Left lung (tissue), 10 donors: Measurements from ENCODE around the gene VILL. TPM values are rescaled to one million over a fixed set of nuclear protein-coding genes. Genes with fewer than 3 reads are reported as not detected.
"Not testable (repeated sequence)": the region's sequence is repeated elsewhere in the genome, so short reads cannot be mapped to it uniquely, and the experiment has no call there.

Experiments
- ATAC-seq: fragments of 200-7000 bp; cut with Tn5 transposase; one replicate; pipeline ENCODE4 v1.9.1; 2020; ENCODE audit warnings: moderate library complexity
- DNase-seq, 4 donors: peaks; one replicate each; pipeline ENCODE4 v3.0.0-alpha.2; 2013 to 2020
- H3K27ac ChIP-seq, 2 donors: fragments of 200-600 bp; sonication (generic) in 1 of 2; one replicate each; pipeline versions ENCODE4 v1.5.0 to v1.8.0; 2020 to 2021
- H3K27me3 ChIP-seq, 2 donors: fragments of 200-600 bp; sonication (generic) in 1 of 2; one replicate each; pipeline versions ENCODE4 v1.5.0 to v1.8.0; 2020 to 2021
- H3K36me3 ChIP-seq, 2 donors: fragments of 200-600 bp; sonication (generic) in 1 of 2; one replicate each; pipeline versions ENCODE4 v1.5.0 to v1.8.0; 2020 to 2021
- H3K4me1 ChIP-seq, 2 donors: fragments of 200-600 bp; one replicate each; pipeline ENCODE4 v1.8.0; 2021
- H3K4me3 ChIP-seq, 2 donors: fragments of 200-600 bp; sonication (generic) in 1 of 2; one replicate each; pipeline versions ENCODE4 v1.5.0 to v1.8.0; 2020 to 2021; ENCODE audit warnings: mild to moderate bottlenecking in 1 of 2
- H3K9me3 ChIP-seq, 2 donors: fragments of 200-600 bp; sonication (generic) in 1 of 2; one replicate each; pipeline versions ENCODE4 v1.5.0 to v1.8.0; 2020 to 2021
- intact Hi-C, 2 donors: fragments of 100-400 bp; cut with DNase I; formaldehyde crosslinking; loops; one replicate each; pipeline versions ENCODE4 v1.11.2 to v1.14.2; 2022
- polyA plus RNA-seq, 6 donors: library from polyadenylated mRNA; unstranded; fragments of 120-200 nt; gene quantifications; one replicate each; pipeline ENCODE4 v1.2.1, GENCODE V29; 2013; ENCODE audit not compliant: insufficient read length in 6 of 6
- total RNA-seq, 2 donors: library from RNA; stranded (reverse); fragmentation: NEBNext Ultra II Directional; extraction: Animal tissue kit (Norgen Biotek cat#: 25700); gene quantifications; one replicate each; pipeline ENCODE4 v1.2.1, GENCODE V29; 2021
- TF ChIP-seq, protein P1 (sequence below), 2 donors: fragments of 200-600 bp; sonication (generic) in 1 of 2; IDR thresholded peaks; one replicate each; pipeline versions ENCODE4 v1.5.0 to v1.8.0; 2021; ENCODE audit warnings: antibody characterized with exemption in 2 of 2
- donor health status: DM: no; HTN: yes; CAD: no.
- donor health status: DM: no; HTN: no; CAD: no.

The VILL gene
- total and polyA plus RNA-seq, 8 donors, result 19.5 to 36.9 (median 25.1) TPM

DNA sequence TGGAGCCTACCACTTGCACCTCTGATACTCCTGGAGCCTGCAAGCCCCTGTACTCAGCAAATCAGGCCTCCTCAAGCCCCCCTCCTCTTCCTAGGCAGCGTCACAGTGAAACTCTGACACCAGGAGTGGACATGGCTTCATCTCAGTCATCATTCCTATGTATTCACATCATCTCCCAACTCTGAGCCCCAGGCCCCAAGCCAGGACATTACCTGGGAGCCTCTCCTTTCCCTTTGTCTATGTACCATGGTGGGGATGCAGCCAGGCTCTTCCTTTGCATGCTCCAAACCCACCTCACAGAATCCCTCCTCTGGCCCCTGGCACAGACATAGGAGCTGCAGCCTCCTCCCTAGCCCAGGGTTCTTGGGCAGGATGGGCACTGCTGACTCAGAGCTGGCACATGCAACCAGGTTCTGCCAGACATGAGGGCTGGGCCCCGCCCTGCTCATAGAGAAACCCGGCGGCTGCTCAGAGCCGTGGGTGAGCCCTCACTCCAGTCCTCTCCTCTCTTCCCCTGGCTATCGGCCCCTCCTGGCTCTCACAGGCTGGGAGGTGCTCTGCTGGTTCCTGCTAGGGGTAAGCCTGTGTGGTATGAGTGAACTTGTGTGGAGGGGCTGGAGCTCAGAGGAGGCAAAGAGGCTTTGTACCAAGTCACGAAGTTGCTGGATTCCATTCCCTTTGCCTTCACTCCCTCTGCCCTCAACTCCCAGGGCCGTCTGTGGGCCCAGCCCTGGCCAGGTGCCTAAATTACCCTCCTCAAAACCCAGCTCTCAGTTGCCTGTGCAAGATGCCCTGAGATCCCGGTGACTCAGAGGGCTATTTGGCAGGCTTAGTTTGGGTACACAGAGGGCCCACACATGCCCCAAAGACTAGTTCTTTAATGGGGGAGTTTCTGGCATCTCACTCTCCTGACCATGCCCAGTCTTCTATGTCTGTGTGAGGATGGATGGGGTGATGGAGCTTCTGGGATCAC is 40.7 kb downstream of the VILL start:
- DNase-seq (peak in 3 of 4 donors; percentile 37 to 91 (median 89)), ATAC-seq (peak; percentile 78)
- TF ChIP-seq, protein P1, sequence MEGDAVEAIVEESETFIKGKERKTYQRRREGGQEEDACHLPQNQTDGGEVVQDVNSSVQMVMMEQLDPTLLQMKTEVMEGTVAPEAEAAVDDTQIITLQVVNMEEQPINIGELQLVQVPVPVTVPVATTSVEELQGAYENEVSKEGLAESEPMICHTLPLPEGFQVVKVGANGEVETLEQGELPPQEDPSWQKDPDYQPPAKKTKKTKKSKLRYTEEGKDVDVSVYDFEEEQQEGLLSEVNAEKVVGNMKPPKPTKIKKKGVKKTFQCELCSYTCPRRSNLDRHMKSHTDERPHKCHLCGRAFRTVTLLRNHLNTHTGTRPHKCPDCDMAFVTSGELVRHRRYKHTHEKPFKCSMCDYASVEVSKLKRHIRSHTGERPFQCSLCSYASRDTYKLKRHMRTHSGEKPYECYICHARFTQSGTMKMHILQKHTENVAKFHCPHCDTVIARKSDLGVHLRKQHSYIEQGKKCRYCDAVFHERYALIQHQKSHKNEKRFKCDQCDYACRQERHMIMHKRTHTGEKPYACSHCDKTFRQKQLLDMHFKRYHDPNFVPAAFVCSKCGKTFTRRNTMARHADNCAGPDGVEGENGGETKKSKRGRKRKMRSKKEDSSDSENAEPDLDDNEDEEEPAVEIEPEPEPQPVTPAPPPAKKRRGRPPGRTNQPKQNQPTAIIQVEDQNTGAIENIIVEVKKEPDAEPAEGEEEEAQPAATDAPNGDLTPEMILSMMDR (IDR thresholded peaks at IDR 0.05), result no peak
- no peaks in the 10 kb centered on the region for H3K9me3 ChIP-seq
- intact Hi-C loops, result no loop called here
- no peaks in the 10 kb centered on the region for H3K36me3 ChIP-seq
- H3K27me3 ChIP-seq, result peaks cover 0 to 35% of the 10 kb centered on the region in 2 donors
- peaks cover 15 to 40% of the 10 kb centered on the region in 2 donors for H3K4me1 ChIP-seq
- H3K4me3 ChIP-seq, result no peak overlapping the region
- peak overlapping the region; percentile 71 to 80 for H3K27ac ChIP-seq

DNA sequence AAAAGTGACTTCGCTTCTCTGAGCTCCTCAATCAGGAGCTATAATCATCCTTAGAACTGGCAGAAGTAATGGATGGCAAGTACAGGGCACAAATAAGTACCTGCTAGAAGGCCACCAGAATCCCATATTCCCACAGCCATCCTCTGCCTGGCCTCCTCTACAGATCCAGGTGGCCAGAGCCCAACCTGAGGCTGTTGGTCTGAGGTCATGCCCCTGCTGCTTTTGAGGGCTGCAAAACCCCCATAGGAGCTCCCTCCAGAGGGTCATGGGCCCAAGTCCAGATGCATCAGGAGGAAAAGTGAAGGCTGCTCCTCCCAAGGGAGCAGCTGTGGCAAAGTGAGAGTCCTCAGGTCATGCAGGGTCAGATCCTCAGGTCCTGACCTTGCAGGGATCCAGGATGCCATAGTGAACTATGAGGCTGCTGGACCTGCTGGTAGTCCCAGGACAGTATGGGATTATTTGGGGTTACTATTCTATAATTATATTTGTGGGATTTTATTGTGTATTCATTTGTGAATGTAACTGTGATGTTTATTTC is 41.8 kb downstream of the VILL start:
- TF ChIP-seq, protein P1 (IDR thresholded peaks at IDR 0.05), result no peak
- ATAC-seq, result no peak
- no peak for DNase-seq
- H3K36me3 ChIP-seq, result no peaks in the 10 kb centered on the region
- intact Hi-C loops, result no loop called here
- peaks cover 15 to 38% of the 10 kb centered on the region in 2 donors for H3K4me1 ChIP-seq
- H3K4me3 ChIP-seq, result no peak overlapping the region
- peaks cover 0 to 35% of the 10 kb centered on the region in 2 donors for H3K27me3 ChIP-seq
- no peak overlapping the region for H3K27ac ChIP-seq
- H3K9me3 ChIP-seq, result no peaks in the 10 kb centered on the region

DNA sequence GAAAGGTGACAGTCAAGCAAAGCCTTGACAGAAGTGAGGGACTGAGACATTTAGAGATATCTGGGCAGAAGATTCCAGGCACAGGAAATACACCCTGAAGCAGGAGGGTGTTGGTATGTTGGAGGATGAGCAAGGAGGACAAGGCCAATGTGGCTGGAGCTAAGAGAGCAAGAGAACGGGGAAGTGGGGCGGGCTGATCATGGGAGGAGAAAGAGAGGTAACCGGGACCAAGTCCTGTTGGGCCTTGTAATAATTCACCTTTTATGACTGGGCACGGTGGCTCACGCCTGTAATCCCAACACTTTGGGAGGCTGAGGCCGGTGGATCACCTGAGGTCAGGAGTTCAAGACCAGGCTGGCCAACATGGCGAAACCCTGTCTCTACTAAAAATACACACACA is 43.0 kb downstream of the VILL start:
- H3K27me3 ChIP-seq, result peaks cover 0 to 27% of the 10 kb centered on the region in 2 donors
- ATAC-seq, intact Hi-C loops: not testable (repeated sequence)

DNA sequence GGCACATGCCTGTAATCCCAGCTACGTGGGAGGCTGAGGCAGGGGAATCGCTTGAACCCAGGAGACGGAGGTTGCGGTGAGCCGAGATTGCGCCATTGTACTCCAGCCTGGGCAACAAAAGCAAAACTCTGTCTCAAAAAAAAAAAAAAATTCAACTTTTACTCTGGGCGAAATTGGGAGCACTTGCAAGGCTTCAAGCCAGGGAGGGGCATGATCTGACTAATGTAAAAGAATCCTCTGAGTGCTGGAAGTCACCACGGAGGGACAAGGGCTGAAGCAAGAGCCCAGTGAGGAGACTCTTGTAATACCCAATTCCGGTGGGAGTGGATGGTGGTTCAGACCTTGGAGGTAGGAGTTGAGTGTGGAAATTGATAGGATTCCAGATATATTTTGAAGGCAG is 43.7 kb downstream of the VILL start:
- H3K4me3 ChIP-seq, H3K36me3 ChIP-seq, H3K9me3 ChIP-seq, DNase-seq, H3K27ac ChIP-seq, ATAC-seq, intact Hi-C loops: not testable (repeated sequence)
- Histone ChIP-seq H3K27me3 (peaks cover 0 to 19% of the 10 kb centered on the region in 2 donors), H3K4me1 (peaks cover 18 to 37% of the 10 kb centered on the region in 2 donors)

More for the DNA sequence above, 43.0 kb downstream of the VILL start:
- not testable (repeated sequence) for H3K9me3 ChIP-seq, H3K4me3 ChIP-seq, H3K27ac ChIP-seq, H3K36me3 ChIP-seq, DNase-seq
- peaks cover 15 to 37% of the 10 kb centered on the region in 2 donors for H3K4me1 ChIP-seq

DNA sequence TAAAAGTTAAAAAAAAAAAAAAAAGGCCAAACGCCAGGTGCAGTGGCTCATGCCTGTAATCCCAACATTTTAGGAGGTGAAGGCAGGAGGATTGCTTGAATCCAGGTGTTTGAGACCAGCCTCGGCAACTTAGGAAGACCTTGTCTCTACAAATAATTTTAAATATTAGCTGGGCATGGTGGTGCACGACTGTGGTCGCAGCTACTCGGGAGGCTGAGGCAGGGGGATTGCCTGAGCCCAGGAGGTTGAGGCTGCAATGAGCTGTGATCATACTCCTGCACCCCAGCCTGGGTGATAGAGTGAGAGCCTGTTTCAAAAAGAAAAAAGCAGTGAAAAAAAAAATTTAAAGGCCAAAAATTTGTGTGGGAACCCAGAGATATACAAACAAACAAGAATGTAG is 45.7 kb downstream of the VILL start:
- DNase-seq (no peak), ATAC-seq (no peak)
- no peaks in the 10 kb centered on the region for H3K36me3 ChIP-seq
- no peak overlapping the region for H3K27ac ChIP-seq
- TF ChIP-seq, protein P1 (IDR thresholded peaks at IDR 0.05), result no peak
- H3K27me3 ChIP-seq, result no peaks in the 10 kb centered on the region
- intact Hi-C loops, result no loop called here
- peaks cover 6 to 33% of the 10 kb centered on the region in 2 donors for H3K4me1 ChIP-seq
- no peaks in the 10 kb centered on the region for H3K9me3 ChIP-seq
- H3K4me3 ChIP-seq, result no peak overlapping the region

DNA sequence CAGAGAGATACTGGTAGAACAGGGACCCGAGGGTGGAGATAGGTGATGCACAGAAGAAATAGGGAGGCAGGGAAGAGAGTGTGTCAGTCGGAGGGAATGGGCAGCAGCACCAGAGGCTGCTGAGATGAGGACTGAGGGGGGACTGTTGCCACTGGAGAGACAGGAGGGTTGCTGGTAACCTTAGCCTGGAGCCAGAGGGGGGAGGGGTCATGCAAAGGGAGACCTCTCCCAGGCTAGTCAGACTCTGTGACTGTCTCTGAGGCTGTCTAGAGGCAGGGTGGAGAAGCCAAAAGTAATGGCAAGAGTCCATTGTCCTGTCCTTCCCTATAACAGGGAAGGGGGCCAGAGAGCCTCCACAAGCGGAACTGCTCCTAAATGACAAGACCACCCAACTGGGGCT is 46.3 kb downstream of the VILL start:
- Histone ChIP-seq H3K27me3 (no peaks in the 10 kb centered on the region), H3K4me3 (no peak overlapping the region), H3K27ac (no peak overlapping the region), H3K9me3 (no peaks in the 10 kb centered on the region), H3K4me1 (peaks cover 5 to 27% of the 10 kb centered on the region in 2 donors), H3K36me3 (no peaks in the 10 kb centered on the region)
- DNase-seq (no peak), ATAC-seq (no peak)
- intact Hi-C loops, result no loop called here
- TF ChIP-seq, protein P1 (IDR thresholded peaks at IDR 0.05), result no peak
